Kidney epithelial cell (primary cell): Measurements from ENCODE around the gene SH3GL1. TPM values are rescaled to one million over a fixed set of nuclear protein-coding genes. Genes with fewer than 3 reads are reported as not detected.

Experiments used
- DNase-seq: peaks from one replicate; pipeline ENCODE4 v3.0.0-alpha.2; 2010; ENCODE audit warnings: low read depth
- H3K27me3 ChIP-seq: 2 replicates; pipeline ENCODE4 v1.6.0; 2011; ENCODE audit warnings: low read length; ENCODE audit not compliant: control insufficient read depth, insufficient read depth
- H3K36me3 ChIP-seq: 2 replicates; pipeline ENCODE4 v1.5.1; 2011; ENCODE audit warnings: low read length; ENCODE audit not compliant: control insufficient read depth, insufficient read depth
- H3K4me3 ChIP-seq: 2 replicates; pipeline ENCODE4 v1.5.1; 2011; ENCODE audit warnings: low read depth, mild to moderate bottlenecking, control low read depth, low read length
- total RNA-seq: library from RNA; depleted of rRNA; stranded (reverse); fragments of >200 nt; gene quantifications from 2 replicates; pipeline ENCODE4 v1.2.3, GENCODE V29; 2015
- TF ChIP-seq, protein P1 (sequence below): IDR thresholded peaks from 2 replicates; pipeline ENCODE4 v1.5.1; 2011; ENCODE audit warnings: mild to moderate bottlenecking, moderate library complexity, low read length, control low read depth, inconsistent platforms; ENCODE audit not compliant: insufficient read depth, poor library complexity, severe bottlenecking

SH3GL1 gene
- total RNA-seq, 1 donor from 2014 or later: 60.9 TPM

DNA sequence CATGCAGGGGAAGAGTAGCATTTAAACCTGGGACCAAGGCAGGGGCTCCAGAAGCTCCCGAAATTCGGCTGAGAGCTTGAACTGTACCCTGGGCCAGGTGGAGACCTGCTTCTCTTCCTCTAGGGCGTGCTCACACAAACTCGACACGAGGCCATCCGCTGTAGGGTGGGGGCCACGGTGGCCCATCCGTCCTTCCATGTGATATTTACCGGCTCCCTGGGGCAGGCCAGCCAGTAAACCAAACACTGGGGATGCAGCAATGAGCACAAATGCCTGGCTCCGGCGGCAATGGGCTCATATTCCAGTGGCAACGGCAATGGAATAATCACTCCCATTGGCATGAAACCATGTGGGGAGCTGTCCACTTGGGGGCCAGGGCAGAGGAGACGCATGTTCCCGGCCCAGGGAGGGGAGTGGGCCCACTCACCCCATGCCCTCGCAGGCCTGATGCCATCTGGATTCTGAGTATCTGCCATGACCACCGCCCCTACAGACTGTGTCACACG lies 10.8 kb downstream of the SH3GL1 start:
- no peaks in the 10 kb centered on the region for H3K27me3 ChIP-seq
- DNase-seq: no peak
- TF ChIP-seq, protein P1, sequence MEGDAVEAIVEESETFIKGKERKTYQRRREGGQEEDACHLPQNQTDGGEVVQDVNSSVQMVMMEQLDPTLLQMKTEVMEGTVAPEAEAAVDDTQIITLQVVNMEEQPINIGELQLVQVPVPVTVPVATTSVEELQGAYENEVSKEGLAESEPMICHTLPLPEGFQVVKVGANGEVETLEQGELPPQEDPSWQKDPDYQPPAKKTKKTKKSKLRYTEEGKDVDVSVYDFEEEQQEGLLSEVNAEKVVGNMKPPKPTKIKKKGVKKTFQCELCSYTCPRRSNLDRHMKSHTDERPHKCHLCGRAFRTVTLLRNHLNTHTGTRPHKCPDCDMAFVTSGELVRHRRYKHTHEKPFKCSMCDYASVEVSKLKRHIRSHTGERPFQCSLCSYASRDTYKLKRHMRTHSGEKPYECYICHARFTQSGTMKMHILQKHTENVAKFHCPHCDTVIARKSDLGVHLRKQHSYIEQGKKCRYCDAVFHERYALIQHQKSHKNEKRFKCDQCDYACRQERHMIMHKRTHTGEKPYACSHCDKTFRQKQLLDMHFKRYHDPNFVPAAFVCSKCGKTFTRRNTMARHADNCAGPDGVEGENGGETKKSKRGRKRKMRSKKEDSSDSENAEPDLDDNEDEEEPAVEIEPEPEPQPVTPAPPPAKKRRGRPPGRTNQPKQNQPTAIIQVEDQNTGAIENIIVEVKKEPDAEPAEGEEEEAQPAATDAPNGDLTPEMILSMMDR: no peak
- no peak overlapping the region for H3K4me3 ChIP-seq
- H3K36me3 ChIP-seq: peaks cover 2% of the 10 kb centered on the region

DNA sequence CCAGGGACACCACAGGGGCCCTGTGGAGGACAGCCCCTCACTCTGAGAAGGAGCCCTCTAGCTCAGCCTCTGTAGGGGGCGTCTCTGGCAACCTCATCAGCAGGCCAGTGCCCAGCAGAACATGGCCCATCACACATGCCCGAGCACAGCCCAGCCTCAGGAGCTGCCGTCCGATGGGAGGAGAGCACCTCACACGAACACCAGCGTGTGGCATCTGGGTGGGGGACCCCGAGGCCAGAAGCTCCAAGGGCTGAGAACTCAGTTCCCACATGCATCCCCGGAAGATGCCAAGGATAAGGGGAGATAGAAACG lies 11.3 kb downstream of the SH3GL1 start:
- Histone ChIP-seq H3K27me3 (no peaks in the 10 kb centered on the region), H3K4me3 (no peak overlapping the region), H3K36me3 (peaks cover 2% of the 10 kb centered on the region)
- TF ChIP-seq, protein P1: no peak
- DNase-seq: no peak

DNA sequence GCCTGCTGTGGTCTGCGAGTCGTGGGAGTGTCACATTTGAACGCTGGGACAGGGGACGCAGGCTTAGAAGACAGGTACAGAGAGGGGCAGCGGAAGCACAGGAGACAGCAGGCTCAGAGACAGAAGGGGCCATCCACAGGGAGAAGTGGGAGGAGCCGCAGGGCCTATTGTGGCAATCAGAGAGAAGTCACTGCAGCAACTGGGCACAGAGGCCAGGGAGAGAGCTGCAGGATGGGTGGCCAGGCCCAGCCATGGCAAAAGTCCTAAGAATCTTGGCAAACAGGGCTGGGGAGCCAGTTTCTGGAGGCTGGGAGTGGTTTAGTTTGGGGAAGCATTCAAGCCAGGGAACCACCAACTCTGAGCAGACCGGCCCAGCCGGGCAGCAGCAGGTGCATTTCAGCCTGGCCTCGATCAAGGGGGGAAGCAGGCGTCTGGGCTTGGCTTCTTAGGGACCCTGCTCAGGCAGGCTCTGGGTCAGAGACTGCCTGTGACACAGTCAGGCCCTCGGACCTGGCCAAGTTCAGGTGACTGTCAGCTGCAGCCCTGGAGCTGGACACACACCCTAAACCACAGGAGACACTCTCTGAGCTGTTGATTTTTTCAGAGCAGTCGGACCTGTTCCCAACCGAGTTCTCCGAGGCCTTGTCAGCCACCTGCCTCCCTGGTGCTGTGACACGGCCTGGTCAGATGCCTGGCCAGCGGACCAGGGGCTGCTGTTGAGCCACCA lies 11.8 kb downstream of the SH3GL1 start:
- no peak for DNase-seq
- TF ChIP-seq, protein P1: no peak
- no peaks in the 10 kb centered on the region for H3K27me3 ChIP-seq
- H3K4me3 ChIP-seq: no peak overlapping the region
- H3K36me3 ChIP-seq: peaks cover 2% of the 10 kb centered on the region

DNA sequence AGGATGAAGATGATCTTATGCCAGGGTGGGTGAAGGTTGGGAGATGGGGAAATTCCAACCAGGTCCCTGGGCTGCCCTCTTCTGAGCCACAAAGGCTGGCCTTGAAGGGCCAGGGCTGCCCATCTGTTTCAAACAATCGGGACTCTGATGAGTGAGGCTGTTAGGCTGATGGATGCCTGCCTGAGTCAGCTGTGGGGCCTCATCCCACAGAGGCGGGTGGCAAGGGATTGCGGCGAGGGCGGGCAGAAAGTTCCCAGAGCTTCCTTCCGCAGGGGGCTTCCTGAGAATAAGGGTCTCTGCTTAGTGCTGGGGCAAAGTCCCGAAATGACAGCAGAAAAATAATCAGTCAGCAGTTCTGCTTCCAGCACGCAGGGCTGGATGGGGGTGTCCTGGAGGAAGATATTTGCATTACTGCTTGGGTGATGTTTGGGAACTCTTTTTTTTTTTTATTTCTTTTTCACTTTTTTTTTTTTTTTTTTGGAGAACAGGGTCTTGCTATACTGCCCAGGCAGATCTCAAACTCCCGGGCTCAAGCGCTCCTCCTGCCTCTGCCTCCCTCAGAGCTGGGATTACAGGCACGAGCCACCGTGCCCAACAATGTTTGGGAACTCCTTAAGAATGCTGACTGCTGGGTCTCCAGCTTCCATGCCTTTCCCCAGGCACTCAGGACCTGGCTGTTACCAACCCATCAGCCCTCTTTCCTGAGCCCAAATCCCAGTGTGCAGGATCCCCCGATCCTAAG lies 14.1 kb downstream of the SH3GL1 start:
- TF ChIP-seq, protein P1: no peak
- DNase-seq: no peak
- peaks cover 2% of the 10 kb centered on the region for H3K36me3 ChIP-seq
- H3K27me3 ChIP-seq: no peaks in the 10 kb centered on the region
- H3K4me3 ChIP-seq: no peak overlapping the region

DNA sequence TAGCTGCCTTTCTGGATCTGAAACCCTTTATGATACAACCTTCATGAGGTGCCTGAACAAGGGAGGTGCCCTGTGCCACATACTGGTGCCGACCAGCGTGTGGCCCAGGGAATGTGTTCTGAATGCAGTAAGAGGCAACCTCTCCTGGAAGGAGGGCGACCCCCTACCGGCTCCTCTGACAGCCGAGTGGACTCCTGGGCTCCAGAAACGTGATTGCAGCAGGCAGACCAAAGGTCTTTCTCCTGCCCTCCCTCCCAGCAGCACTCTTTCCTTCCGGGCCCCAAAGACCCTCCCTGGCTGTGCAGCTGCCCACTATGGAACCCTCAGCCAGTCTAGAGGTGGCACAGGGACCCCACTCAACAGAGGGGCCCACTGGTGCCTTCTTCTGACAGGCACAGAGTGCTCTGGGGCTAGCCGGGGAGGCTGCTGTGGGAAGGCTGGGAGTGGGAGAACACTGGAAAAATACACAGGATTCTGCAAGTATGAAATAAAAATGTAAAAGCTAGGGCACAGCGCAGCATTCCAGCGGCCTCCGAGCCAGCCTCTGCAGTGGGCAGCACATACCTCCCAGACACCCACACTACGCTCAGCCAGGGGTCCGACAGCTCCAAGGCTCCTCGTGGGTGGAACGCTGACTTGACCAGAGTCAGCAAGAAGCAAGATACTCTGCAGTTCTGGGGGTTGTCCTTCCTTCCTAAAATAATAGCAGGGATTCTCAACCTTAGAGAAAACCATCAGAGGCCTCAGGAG lies 14.9 kb downstream of the SH3GL1 start:
- no peak for DNase-seq
- Histone ChIP-seq H3K36me3 (peaks cover 2% of the 10 kb centered on the region), H3K27me3 (no peaks in the 10 kb centered on the region), H3K4me3 (no peak overlapping the region)
- TF ChIP-seq, protein P1: no peak
